ENCODE data around the gene DGKB.

DGKB gene

GRCh38 chr7:14754631-14755030, 147.9 kb downstream of the DGKB start:
- H3K4me1 ChIP-seq (ENCODE audit: insufficient read depth, poor library complexity, severe bottlenecking): no peaks in the 10 kb centered on the region
- H3K27ac ChIP-seq (ENCODE audit: poor library complexity, severe bottlenecking): no peak overlapping the region
- no peaks in the 10 kb centered on the region for H3K9me3 ChIP-seq (ENCODE audit: severe bottlenecking)
- no peak overlapping the region for H3K4me3 ChIP-seq (ENCODE audit: severe bottlenecking)
- DNase-seq (ENCODE audit: low spot score) (no peak), ATAC-seq (ENCODE audit: low read depth) (peak; percentile 94)
- no peaks in the 10 kb centered on the region for H3K36me3 ChIP-seq (ENCODE audit: low read depth)
- TF ChIP-seq CTCF (IDR thresholded peaks at IDR 0.05; ENCODE audit: poor library complexity, severe bottlenecking): no peak
- H3K27me3 ChIP-seq (ENCODE audit: insufficient read depth, poor library complexity, severe bottlenecking): no peaks in the 10 kb centered on the region

- DNase-seq (ENCODE audit: low spot score) (no peak), ATAC-seq (ENCODE audit: low read depth) (no peak)
- no peak for TF ChIP-seq CTCF (IDR thresholded peaks at IDR 0.05; ENCODE audit: poor library complexity, severe bottlenecking)
- Histone ChIP-seq H3K4me1 (ENCODE audit: insufficient read depth, poor library complexity, severe bottlenecking) (no peaks in the 10 kb centered on the region), H3K36me3 (ENCODE audit: low read depth) (no peaks in the 10 kb centered on the region), H3K27me3 (ENCODE audit: insufficient read depth, poor library complexity, severe bottlenecking) (no peaks in the 10 kb centered on the region), H3K9me3 (ENCODE audit: severe bottlenecking) (no peaks in the 10 kb centered on the region), H3K4me3 (ENCODE audit: severe bottlenecking) (no peak overlapping the region), H3K27ac (ENCODE audit: poor library complexity, severe bottlenecking) (no peak overlapping the region)
These were observed 150.2 kb downstream of the DGKB start for GRCh38 chr7:14752301-14752700.

GRCh38 chr7:14751461-14751860, 151.1 kb downstream of the DGKB start:
- TF ChIP-seq CTCF (IDR thresholded peaks at IDR 0.05; ENCODE audit: poor library complexity, severe bottlenecking): no peak
- Histone ChIP-seq H3K36me3 (ENCODE audit: low read depth) (no peaks in the 10 kb centered on the region), H3K9me3 (ENCODE audit: severe bottlenecking) (no peaks in the 10 kb centered on the region), H3K4me3 (ENCODE audit: severe bottlenecking) (no peak overlapping the region), H3K27ac (ENCODE audit: poor library complexity, severe bottlenecking) (no peak overlapping the region), H3K4me1 (ENCODE audit: insufficient read depth, poor library complexity, severe bottlenecking) (no peaks in the 10 kb centered on the region), H3K27me3 (ENCODE audit: insufficient read depth, poor library complexity, severe bottlenecking) (no peaks in the 10 kb centered on the region)
- no peak for DNase-seq (ENCODE audit: low spot score)
- no peak for ATAC-seq (ENCODE audit: low read depth)

GRCh38 chr7:14748461-14748860, 154.1 kb downstream of the DGKB start:
- peak; percentile 99 for ATAC-seq (ENCODE audit: low read depth)
- Histone ChIP-seq H3K4me1 (ENCODE audit: insufficient read depth, poor library complexity, severe bottlenecking) (no peaks in the 10 kb centered on the region), H3K27ac (ENCODE audit: poor library complexity, severe bottlenecking) (peak overlapping the region; percentile 27), H3K27me3 (ENCODE audit: insufficient read depth, poor library complexity, severe bottlenecking) (no peaks in the 10 kb centered on the region), H3K36me3 (ENCODE audit: low read depth) (no peaks in the 10 kb centered on the region), H3K9me3 (ENCODE audit: severe bottlenecking) (peaks cover 3% of the 10 kb centered on the region), H3K4me3 (ENCODE audit: severe bottlenecking) (no peak overlapping the region)
- TF ChIP-seq CTCF (IDR thresholded peaks at IDR 0.05; ENCODE audit: poor library complexity, severe bottlenecking): no peak
- no peak for DNase-seq (ENCODE audit: low spot score)

- DNase-seq (ENCODE audit: low spot score): no peak
These were observed 154.8 kb downstream of the DGKB start for GRCh38 chr7:14747701-14748100.

More at GRCh38 chr7:14747701-14748100, 154.8 kb downstream of the DGKB start:
- no peak for ATAC-seq (ENCODE audit: low read depth)
- Histone ChIP-seq H3K27me3 (ENCODE audit: insufficient read depth, poor library complexity, severe bottlenecking) (no peaks in the 10 kb centered on the region), H3K9me3 (ENCODE audit: severe bottlenecking) (peaks cover 6% of the 10 kb centered on the region), H3K4me3 (ENCODE audit: severe bottlenecking) (no peak overlapping the region), H3K36me3 (ENCODE audit: low read depth) (no peaks in the 10 kb centered on the region), H3K27ac (ENCODE audit: poor library complexity, severe bottlenecking) (peak overlapping the region; percentile 27), H3K4me1 (ENCODE audit: insufficient read depth, poor library complexity, severe bottlenecking) (no peaks in the 10 kb centered on the region)
- no peak for TF ChIP-seq CTCF (IDR thresholded peaks at IDR 0.05; ENCODE audit: poor library complexity, severe bottlenecking)

Data from RWPE2 (cell line).